Esophagus squamous epithelium (tissue), 4 donors: Measurements from ENCODE around the gene PPP2R3B.

Source experiments
- CTCF ChIP-seq, 6 experiments: fragments of 450-650 bp in 4 of 6; fragments of 200-600 bp in 2 of 6; sonication (generic) in 2 of 6; IDR thresholded peaks; one replicate each; pipeline ENCODE4 v1.5.1; 2016 to 2019; ENCODE audit warnings: antibody characterized with exemption in 6 of 6, mild to moderate bottlenecking in 4 of 6, moderate library complexity in 4 of 6
- POLR2A ChIP-seq, 4 donors: fragments of 450-650 bp; IDR thresholded peaks; one replicate each; pipeline ENCODE4 v1.6.1; 2017; ENCODE audit warnings: antibody characterized with exemption in 4 of 4, mild to moderate bottlenecking in 4 of 4, moderate library complexity in 3 of 4

GRCh38 chrX:397575-397974, 10.9 kb upstream of the PPP2R3B start:
- TF ChIP-seq POLR2A (IDR thresholded peaks at IDR 0.05) (no peak), CTCF (IDR thresholded peaks at IDR 0.05) (no peak)
